HEK293T (cell line): ENCODE measurements around the gene COLQ.

Source experiments
- CTCF ChIA-PET: fragments of 350-600 bp; formaldehyde crosslinking; extraction: SDS; loops from one replicate; lab custom pipeline; 2021; ENCODE audit warnings: antibody characterized with exemption, inconsistent platforms; lab: Yijun Ruan, JAX
- POLR2A ChIA-PET: fragments of 350-600 bp; formaldehyde crosslinking; extraction: SDS; loops from one replicate; lab custom pipeline; 2020; ENCODE audit warnings: antibody characterized with exemption, inconsistent platforms; lab: Yijun Ruan, JAX
- DNase-seq: peaks from one replicate; pipeline ENCODE4 v3.0.0; 2012; ENCODE audit warnings: mixed read lengths; ENCODE audit errors: extremely low spot score
- ARNT ChIP-seq: fragments of 450-650 bp; IDR thresholded peaks from 2 replicates; pipeline ENCODE4 v1.6.1; 2017; ENCODE audit warnings: mild to moderate bottlenecking
- BHLHE40 ChIP-seq: fragments of 450-650 bp; IDR thresholded peaks from 2 replicates; pipeline ENCODE4 v1.6.1; 2016; ENCODE audit warnings: mild to moderate bottlenecking, moderate library complexity, borderline replicate concordance
- CTBP1 ChIP-seq: fragments of 450-650 bp; IDR thresholded peaks from 2 replicates; pipeline ENCODE4 v1.6.1; 2016; ENCODE audit warnings: borderline replicate concordance
- ELF4 ChIP-seq: fragments of 450-650 bp; IDR thresholded peaks from 2 replicates; pipeline ENCODE4 v1.6.1; 2017; ENCODE audit warnings: antibody characterized with exemption
- FOXA1 ChIP-seq: fragments of 450-650 bp; IDR thresholded peaks from 2 replicates; pipeline ENCODE4 v1.6.1; 2016; ENCODE audit warnings: mild to moderate bottlenecking
- FOXK2 ChIP-seq: fragments of 450-650 bp; IDR thresholded peaks from 2 replicates; pipeline ENCODE4 v1.6.1; 2016; ENCODE audit warnings: mild to moderate bottlenecking
- FOXM1 ChIP-seq: fragments of 450-650 bp; IDR thresholded peaks from 2 replicates; pipeline ENCODE4 v1.6.1; 2017; ENCODE audit warnings: mild to moderate bottlenecking, borderline replicate concordance
- HDGF ChIP-seq: fragments of 450-650 bp; IDR thresholded peaks from 2 replicates; pipeline ENCODE4 v1.6.1; 2017; ENCODE audit warnings: antibody characterized with exemption, borderline replicate concordance
- L3MBTL2 ChIP-seq: fragments of 450-650 bp; conservative IDR thresholded peaks from 2 replicates; pipeline ENCODE4 v1.6.1; 2016; ENCODE audit warnings: mild to moderate bottlenecking
- LEF1 ChIP-seq: fragments of 450-650 bp; IDR thresholded peaks from 2 replicates; pipeline ENCODE4 v1.6.1; 2017; ENCODE audit warnings: mild to moderate bottlenecking, borderline replicate concordance
- NFRKB ChIP-seq: fragments of 450-650 bp; IDR thresholded peaks from 2 replicates; pipeline ENCODE4 v1.6.1; 2016; ENCODE audit warnings: mild to moderate bottlenecking, moderate library complexity
- SP1 ChIP-seq: fragments of 450-650 bp; IDR thresholded peaks from 2 replicates; pipeline ENCODE4 v1.6.1; 2017
- SUZ12 ChIP-seq: fragments of 450-650 bp; IDR thresholded peaks from 2 replicates; pipeline ENCODE4 v1.6.1; 2016; ENCODE audit warnings: mild to moderate bottlenecking
- TARDBP ChIP-seq: fragments of 450-650 bp; IDR thresholded peaks from 2 replicates; pipeline ENCODE4 v1.6.1; 2016
- ZNF384 ChIP-seq: fragments of 450-650 bp; IDR thresholded peaks from 2 replicates; pipeline ENCODE4 v1.6.1; 2016
- TF ChIP-seq, protein P1 (sequence below): fragments of 450-650 bp; IDR thresholded peaks from 2 replicates; pipeline ENCODE4 v1.6.1; 2016

The COLQ gene

DNA sequence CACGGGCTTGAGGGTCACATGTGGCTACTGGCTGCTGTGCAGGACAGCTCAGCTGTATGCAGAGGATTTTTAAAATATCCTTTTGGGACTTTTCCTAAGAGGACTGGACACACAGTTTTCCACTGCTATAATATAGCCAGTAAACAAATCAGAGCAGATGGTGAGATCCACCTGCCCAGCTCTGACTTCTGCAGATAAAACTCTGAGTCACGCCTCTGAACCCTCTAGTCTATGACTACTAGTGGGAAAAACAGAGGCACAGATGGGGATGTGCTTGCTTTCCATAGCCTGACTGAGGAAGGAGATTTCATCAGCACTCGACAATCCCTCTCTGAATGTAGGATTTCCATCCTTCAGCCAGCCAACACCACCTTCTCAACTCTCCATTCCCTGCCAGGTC, 45.1 kb downstream of the COLQ start:
- no peak for DNase-seq
- POLR2A ChIA-PET, result no interaction called here
- CTCF ChIA-PET, result no interaction called here
- TF ChIP-seq FOXA1, result no peak
- no peak for TF ChIP-seq FOXM1
- TF ChIP-seq, protein P1, sequence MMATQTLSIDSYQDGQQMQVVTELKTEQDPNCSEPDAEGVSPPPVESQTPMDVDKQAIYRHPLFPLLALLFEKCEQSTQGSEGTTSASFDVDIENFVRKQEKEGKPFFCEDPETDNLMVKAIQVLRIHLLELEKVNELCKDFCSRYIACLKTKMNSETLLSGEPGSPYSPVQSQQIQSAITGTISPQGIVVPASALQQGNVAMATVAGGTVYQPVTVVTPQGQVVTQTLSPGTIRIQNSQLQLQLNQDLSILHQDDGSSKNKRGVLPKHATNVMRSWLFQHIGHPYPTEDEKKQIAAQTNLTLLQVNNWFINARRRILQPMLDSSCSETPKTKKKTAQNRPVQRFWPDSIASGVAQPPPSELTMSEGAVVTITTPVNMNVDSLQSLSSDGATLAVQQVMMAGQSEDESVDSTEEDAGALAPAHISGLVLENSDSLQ, result no peak
- no peak for TF ChIP-seq SP1
- TF ChIP-seq NFRKB, result no peak
- TF ChIP-seq ARNT, result no peak
- TF ChIP-seq ZNF384, result no peak
- TF ChIP-seq TARDBP, result no peak
- no peak for TF ChIP-seq LEF1
- TF ChIP-seq CTBP1, result no peak
- TF ChIP-seq HDGF, result no peak
- no peak for TF ChIP-seq BHLHE40
- TF ChIP-seq ELF4, result no peak
- TF ChIP-seq L3MBTL2, result no peak

DNA sequence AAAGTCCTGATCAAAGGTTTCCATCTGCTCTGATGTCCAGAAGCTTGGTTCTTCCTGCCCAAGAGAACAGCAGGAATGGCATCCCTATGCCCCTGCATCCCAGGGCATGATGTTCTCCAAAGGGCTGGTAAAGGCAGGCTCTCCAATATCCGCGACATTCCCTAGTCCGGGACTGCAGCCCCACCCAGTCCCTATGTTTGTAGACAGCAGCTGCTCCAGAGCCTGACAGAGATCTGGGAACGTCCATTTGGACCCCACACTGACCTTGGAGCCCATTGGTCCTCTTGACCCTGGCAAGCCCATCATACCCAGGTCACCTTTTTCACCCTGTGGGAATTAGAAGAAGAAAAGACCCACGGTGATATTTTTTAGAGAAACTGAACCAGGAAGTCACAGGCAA, 46.3 kb downstream of the COLQ start:
- no peak for DNase-seq
- no peak for TF ChIP-seq TARDBP
- no peak for TF ChIP-seq L3MBTL2
- TF ChIP-seq FOXA1, result no peak
- TF ChIP-seq NFRKB, result no peak
- no peak for TF ChIP-seq FOXK2
- TF ChIP-seq SUZ12, result no peak
- TF ChIP-seq LEF1, result no peak
- TF ChIP-seq FOXM1, result no peak
- TF ChIP-seq CTBP1, result no peak
- TF ChIP-seq ZNF384, result no peak
- no peak for TF ChIP-seq ELF4
- no peak for TF ChIP-seq SP1
- no peak for TF ChIP-seq BHLHE40
- TF ChIP-seq HDGF, result no peak
- TF ChIP-seq, protein P1, result no peak
- no peak for TF ChIP-seq ARNT
- POLR2A ChIA-PET, result no interaction called here
- CTCF ChIA-PET, result no interaction called here

DNA sequence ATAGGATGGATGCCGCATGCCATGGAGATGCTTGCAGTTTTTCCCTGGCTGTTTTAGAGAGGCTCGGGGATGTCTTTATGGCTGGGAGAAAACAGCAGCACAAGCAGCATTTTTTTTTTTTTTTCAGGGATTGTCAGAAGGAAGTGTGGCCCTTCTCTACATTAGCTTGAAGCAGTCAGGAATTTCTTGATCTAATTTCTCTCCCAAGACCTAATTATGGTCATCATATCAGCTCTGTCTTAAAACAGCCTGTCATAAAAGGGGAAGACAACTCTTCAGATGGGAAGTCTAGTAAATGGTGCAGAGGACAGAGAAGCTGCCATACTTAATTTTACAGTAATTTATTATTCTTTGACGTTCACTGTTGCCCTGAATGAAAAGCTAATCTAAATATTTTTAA, 49.6 kb downstream of the COLQ start:
- CTCF ChIA-PET, result no interaction called here
- POLR2A ChIA-PET, result no interaction called here
- DNase-seq, result no peak
- no peak for TF ChIP-seq TARDBP

DNA sequence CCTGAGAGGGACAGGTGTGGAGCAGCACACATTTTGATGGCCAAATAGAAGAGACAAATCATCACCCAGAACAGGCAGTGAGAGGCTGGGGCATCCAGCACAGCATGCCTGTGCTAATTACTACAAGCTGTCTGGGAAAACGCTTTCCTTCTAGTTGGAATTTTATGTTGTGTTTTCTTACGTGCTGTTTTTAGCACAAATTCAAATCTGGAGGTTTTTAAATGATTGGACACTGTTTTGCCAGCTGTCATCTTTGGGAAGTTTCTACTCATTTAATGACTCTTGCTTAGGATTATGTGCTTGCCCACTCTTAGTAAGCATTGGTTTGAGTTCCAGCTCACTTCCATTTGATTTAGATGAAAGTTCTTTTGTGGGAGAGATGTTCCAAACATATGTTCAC, 50.7 kb downstream of the COLQ start:
- POLR2A ChIA-PET, result no interaction called here
- CTCF ChIA-PET, result no interaction called here
- no peak for DNase-seq
- TF ChIP-seq ELF4 (no peak), TARDBP (no peak), BHLHE40 (no peak), HDGF (no peak), SP1 (no peak), CTBP1 (no peak), LEF1 (no peak), FOXA1 (no peak), FOXK2 (no peak), ZNF384 (no peak), SUZ12 (no peak), FOXM1 (no peak), L3MBTL2 (no peak), ARNT (no peak), NFRKB (no peak)
- TF ChIP-seq, protein P1, result no peak

DNA sequence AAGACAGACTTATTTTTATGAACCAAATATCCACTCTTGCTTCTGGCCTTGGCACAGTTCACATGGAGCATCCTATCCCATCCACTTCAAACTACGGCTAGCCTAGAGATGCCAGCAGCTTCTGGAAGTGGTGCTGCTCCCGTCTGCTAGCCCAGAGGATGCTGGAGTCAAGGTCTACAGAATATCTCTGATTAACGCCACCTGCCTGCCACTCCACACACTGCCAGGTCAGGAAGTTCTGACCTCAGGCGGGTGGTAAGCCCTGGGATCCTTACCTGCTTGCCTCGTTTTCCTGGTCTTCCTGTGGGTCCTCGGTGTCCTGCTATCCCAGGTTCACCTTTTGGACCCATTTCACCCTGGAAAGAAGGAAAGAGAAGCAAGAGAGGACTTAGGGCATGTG, 51.2 kb downstream of the COLQ start:
- DNase-seq, result no peak
- ChIA-PET CTCF (no interaction called here), POLR2A (no interaction called here)
- no peak for TF ChIP-seq FOXM1
- no peak for TF ChIP-seq FOXA1
- no peak for TF ChIP-seq BHLHE40
- TF ChIP-seq ZNF384, result no peak
- TF ChIP-seq LEF1, result no peak
- TF ChIP-seq NFRKB, result no peak
- no peak for TF ChIP-seq SP1
- TF ChIP-seq, protein P1, result no peak
- no peak for TF ChIP-seq TARDBP
- no peak for TF ChIP-seq ARNT
- no peak for TF ChIP-seq L3MBTL2
- no peak for TF ChIP-seq ELF4
